Adrenal gland (tissue), 5 donors: ENCODE data around the gene HPDL.

Experiments
- POLR2A ChIP-seq, 2 donors: fragments of 450-650 bp; IDR thresholded peaks; one replicate each; pipeline ENCODE4 v1.6.1; 2017; ENCODE audit warnings: antibody characterized with exemption in 2 of 2, mild to moderate bottlenecking in 2 of 2, moderate library complexity in 1 of 2
- TF ChIP-seq, protein P1 (sequence below), 6 experiments: fragments of 450-650 bp in 4 of 6; fragments of 200-600 bp in 2 of 6; sonication (generic) in 1 of 6; IDR thresholded peaks; 1 replicate in 5 of 6; 2 replicates in 1 of 6; pipeline versions ENCODE4 v1.5.1 to v1.8.0; 2016 to 2021; ENCODE audit warnings: antibody characterized with exemption in 6 of 6, mild to moderate bottlenecking in 2 of 6, moderate library complexity in 1 of 6
- donor health status: DM: no; HTN: no; CAD: no.

- TF ChIP-seq, protein P1, sequence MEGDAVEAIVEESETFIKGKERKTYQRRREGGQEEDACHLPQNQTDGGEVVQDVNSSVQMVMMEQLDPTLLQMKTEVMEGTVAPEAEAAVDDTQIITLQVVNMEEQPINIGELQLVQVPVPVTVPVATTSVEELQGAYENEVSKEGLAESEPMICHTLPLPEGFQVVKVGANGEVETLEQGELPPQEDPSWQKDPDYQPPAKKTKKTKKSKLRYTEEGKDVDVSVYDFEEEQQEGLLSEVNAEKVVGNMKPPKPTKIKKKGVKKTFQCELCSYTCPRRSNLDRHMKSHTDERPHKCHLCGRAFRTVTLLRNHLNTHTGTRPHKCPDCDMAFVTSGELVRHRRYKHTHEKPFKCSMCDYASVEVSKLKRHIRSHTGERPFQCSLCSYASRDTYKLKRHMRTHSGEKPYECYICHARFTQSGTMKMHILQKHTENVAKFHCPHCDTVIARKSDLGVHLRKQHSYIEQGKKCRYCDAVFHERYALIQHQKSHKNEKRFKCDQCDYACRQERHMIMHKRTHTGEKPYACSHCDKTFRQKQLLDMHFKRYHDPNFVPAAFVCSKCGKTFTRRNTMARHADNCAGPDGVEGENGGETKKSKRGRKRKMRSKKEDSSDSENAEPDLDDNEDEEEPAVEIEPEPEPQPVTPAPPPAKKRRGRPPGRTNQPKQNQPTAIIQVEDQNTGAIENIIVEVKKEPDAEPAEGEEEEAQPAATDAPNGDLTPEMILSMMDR (IDR thresholded peaks at IDR 0.05) = no peak
- TF ChIP-seq POLR2A (IDR thresholded peaks at IDR 0.05) = no peak
Measured at GRCh38 chr1:45327644-45328515, 1.2 kb downstream of the HPDL start.
